Uterus (tissue), 4 donors: ENCODE data around the gene FBP1. TPM values are rescaled to one million over a fixed set of nuclear protein-coding genes. Genes with fewer than 3 reads are reported as not detected.
A peak's percentile ranks its signal among the peaks of the same experiment; 100 is the strongest.

Source experiments
- DNase-seq, 2 donors: peaks; one replicate each; pipeline ENCODE4 v3.0.0-alpha.2; 2019 to 2020
- H3K27ac ChIP-seq, 2 donors: fragments of 200-600 bp; sonication (generic); 1 replicate in 1 of 2; 2 replicates in 1 of 2; pipeline ENCODE4 v1.5.1; 2016 to 2018
- H3K27me3 ChIP-seq, 2 donors: fragments of 200-600 bp; sonication (generic); one replicate each; pipeline ENCODE4 v1.5.1; 2018 to 2019; ENCODE audit warnings: control low read depth in 1 of 2
- H3K36me3 ChIP-seq, 2 donors: fragments of 200-600 bp; sonication (generic); one replicate each; pipeline ENCODE4 v1.5.1; 2019; ENCODE audit warnings: control low read depth in 1 of 2
- H3K4me1 ChIP-seq, 2 donors: fragments of 200-600 bp; sonication (generic); one replicate each; pipeline ENCODE4 v1.5.1; 2018 to 2019; ENCODE audit warnings: control low read depth in 1 of 2
- H3K4me3 ChIP-seq, 2 donors: fragments of 200-600 bp; sonication (generic); 1 replicate in 1 of 2; 2 replicates in 1 of 2; pipeline ENCODE4 v1.5.1; 2018 to 2019; ENCODE audit warnings: mild to moderate bottlenecking in 1 of 2
- H3K9me3 ChIP-seq, 2 donors: fragments of 200-600 bp; sonication (generic); one replicate each; pipeline ENCODE4 v1.5.1; 2019; ENCODE audit warnings: control low read depth in 1 of 2
- CTCF ChIP-seq, 4 experiments: fragments of 200-600 bp in 2 of 4; fragments of 450-650 bp in 2 of 4; sonication (generic) in 2 of 4; IDR thresholded peaks; one replicate each; pipeline ENCODE4 v1.5.1; 2016 to 2019; ENCODE audit warnings: antibody characterized with exemption in 4 of 4, mild to moderate bottlenecking in 2 of 4, moderate library complexity in 1 of 4
- POLR2A ChIP-seq, 2 donors: fragments of 450-650 bp; IDR thresholded peaks; one replicate each; pipeline ENCODE4 v1.6.1; 2016; ENCODE audit warnings: antibody characterized with exemption in 2 of 2, mild to moderate bottlenecking in 1 of 2, moderate library complexity in 1 of 2
- intact Hi-C: fragments of 100-400 bp; cut with DNase I; formaldehyde crosslinking; loops from one replicate; pipeline ENCODE4 v1.15.1; 2023; ENCODE audit warnings: low total_unique reads
- total RNA-seq, 4 donors: library from RNA; depleted of rRNA in 3 of 4; stranded (reverse); fragments of >200 nt in 3 of 4; gene quantifications; one replicate each; pipeline versions ENCODE4 v1.1.0 to v1.2.4, GENCODE V29; 2014 to 2023
- donor health status: DM: yes; HTN: yes; CAD: no.

Gene FBP1
- total RNA-seq, 4 donors from 2014 or later: 0.29 to 2.6 (median 0.90) TPM; not detected in 1

GRCh38 chr9:94586316-94586715, 53.0 kb downstream of the FBP1 start:
- Histone ChIP-seq H3K4me3 (no peak overlapping the region), H3K27ac (no peak overlapping the region), H3K9me3 (no peaks in the 10 kb centered on the region), H3K36me3 (no peaks in the 10 kb centered on the region), H3K27me3 (no peaks in the 10 kb centered on the region), H3K4me1 (no peaks in the 10 kb centered on the region)
- DNase-seq: no peak
- TF ChIP-seq POLR2A (IDR thresholded peaks at IDR 0.05) (no peak), CTCF (IDR thresholded peaks at IDR 0.05) (no peak)
- intact Hi-C loops: no loop called here

- Histone ChIP-seq H3K27me3 (no peaks in the 10 kb centered on the region), H3K27ac (no peak overlapping the region), H3K4me3 (no peak overlapping the region), H3K36me3 (no peaks in the 10 kb centered on the region), H3K4me1 (no peaks in the 10 kb centered on the region), H3K9me3 (no peaks in the 10 kb centered on the region)
- TF ChIP-seq CTCF (IDR thresholded peaks at IDR 0.05): no peak
- no peak for TF ChIP-seq POLR2A (IDR thresholded peaks at IDR 0.05)
- DNase-seq: no peak
- intact Hi-C loops: no loop called here
These were observed 54.8 kb downstream of the FBP1 start for GRCh38 chr9:94584555-94584954.

- Histone ChIP-seq H3K4me3 (no peak overlapping the region), H3K27me3 (no peaks in the 10 kb centered on the region), H3K4me1 (no peaks in the 10 kb centered on the region), H3K27ac (no peak overlapping the region), H3K36me3 (no peaks in the 10 kb centered on the region), H3K9me3 (no peaks in the 10 kb centered on the region)
- no peak for DNase-seq
- no peak for TF ChIP-seq CTCF (IDR thresholded peaks at IDR 0.05)
- TF ChIP-seq POLR2A (IDR thresholded peaks at IDR 0.05): no peak
- intact Hi-C loops: no loop called here
These were observed 57.6 kb downstream of the FBP1 start for GRCh38 chr9:94581728-94582127.

GRCh38 chr9:94577571-94577970, 61.7 kb downstream of the FBP1 start:
- no peak for TF ChIP-seq POLR2A (IDR thresholded peaks at IDR 0.05)
- TF ChIP-seq CTCF (IDR thresholded peaks at IDR 0.05): no peak
- no peak overlapping the region for H3K4me3 ChIP-seq
- intact Hi-C loops: no loop called here
- no peaks in the 10 kb centered on the region for H3K9me3 ChIP-seq
- no peak for DNase-seq
- no peaks in the 10 kb centered on the region for H3K27me3 ChIP-seq
- H3K4me1 ChIP-seq: no peaks in the 10 kb centered on the region
- peak overlapping the region in 1 of 2 donors; percentile 11 for H3K27ac ChIP-seq
- H3K36me3 ChIP-seq: no peaks in the 10 kb centered on the region

DNA sequence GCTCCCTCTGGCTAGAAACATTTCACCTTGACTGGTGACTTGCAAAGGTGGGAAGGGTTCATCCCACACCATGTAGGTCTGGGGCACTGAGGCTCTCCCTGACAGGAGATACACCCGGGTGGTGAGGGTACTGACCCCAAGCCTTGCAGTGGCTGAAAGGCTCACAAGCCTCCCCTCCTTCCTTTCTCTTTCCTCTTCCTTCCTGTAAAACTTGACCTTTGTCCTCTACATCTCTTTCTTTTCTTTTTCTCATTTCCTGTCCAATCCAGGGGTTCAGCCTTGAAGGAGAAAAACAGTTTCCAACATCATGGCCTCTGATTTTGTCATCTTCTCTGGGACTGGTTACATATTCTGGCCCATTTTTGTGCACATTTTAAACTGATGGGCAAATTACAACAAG, 62.3 kb downstream of the FBP1 start:
- H3K4me1 ChIP-seq: no peaks in the 10 kb centered on the region
- H3K27me3 ChIP-seq: no peaks in the 10 kb centered on the region
- peak overlapping the region in 1 of 2 donors; percentile 11 for H3K27ac ChIP-seq
- TF ChIP-seq CTCF (IDR thresholded peaks at IDR 0.05) (no peak), POLR2A (IDR thresholded peaks at IDR 0.05) (no peak)
- intact Hi-C loops: no loop called here
- H3K36me3 ChIP-seq: no peaks in the 10 kb centered on the region
- DNase-seq: no peak
- no peak overlapping the region for H3K4me3 ChIP-seq
- no peaks in the 10 kb centered on the region for H3K9me3 ChIP-seq
